GM18951 (cell line): ENCODE measurements around the gene NPM1.

Source experiments
- POLR2A ChIP-seq: IDR thresholded peaks from 4 replicates; pipeline ENCODE4 v1.6.1; 2011; ENCODE audit warnings: mild to moderate bottlenecking; ENCODE audit not compliant: insufficient read length, insufficient read depth; ENCODE audit errors: extremely low read depth
- in situ Hi-C: fragments of 300-500 bp; cut with MboI; formaldehyde crosslinking; loops from one replicate; pipeline ENCODE4 v1.12.0; 2022; ENCODE audit warnings: low sequenced_read_pairs, mixed read lengths, inconsistent platforms; ENCODE audit not compliant: unreplicated experiment

The NPM1 gene

DNA sequence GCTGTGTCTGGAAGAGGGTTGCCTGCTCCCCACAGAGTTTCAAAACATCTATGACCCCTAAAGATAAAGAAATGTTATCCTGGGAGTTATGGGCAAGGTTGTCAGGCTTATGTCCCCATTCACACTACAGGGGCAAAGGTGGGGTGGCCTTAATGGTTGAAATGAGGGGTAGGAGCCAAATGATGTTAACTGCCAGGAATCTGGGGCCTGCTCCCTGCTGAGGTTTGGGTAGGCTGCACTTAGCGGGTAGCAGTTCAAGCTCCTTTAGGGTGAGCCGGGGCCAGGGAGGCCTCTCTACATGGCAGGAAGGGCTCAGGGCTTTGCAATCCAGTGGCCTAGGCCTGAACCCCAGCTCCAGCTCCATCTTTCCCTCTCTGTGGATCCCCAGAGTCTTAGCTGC, 34.8 kb downstream of the NPM1 start:
- in situ Hi-C loops, result loop anchor here (10.0 to 25.0 kb wide), 2 partner anchors 482 to 615 kb away; no protein-coding TSS in a partner anchor
- TF ChIP-seq POLR2A, result no peak

DNA sequence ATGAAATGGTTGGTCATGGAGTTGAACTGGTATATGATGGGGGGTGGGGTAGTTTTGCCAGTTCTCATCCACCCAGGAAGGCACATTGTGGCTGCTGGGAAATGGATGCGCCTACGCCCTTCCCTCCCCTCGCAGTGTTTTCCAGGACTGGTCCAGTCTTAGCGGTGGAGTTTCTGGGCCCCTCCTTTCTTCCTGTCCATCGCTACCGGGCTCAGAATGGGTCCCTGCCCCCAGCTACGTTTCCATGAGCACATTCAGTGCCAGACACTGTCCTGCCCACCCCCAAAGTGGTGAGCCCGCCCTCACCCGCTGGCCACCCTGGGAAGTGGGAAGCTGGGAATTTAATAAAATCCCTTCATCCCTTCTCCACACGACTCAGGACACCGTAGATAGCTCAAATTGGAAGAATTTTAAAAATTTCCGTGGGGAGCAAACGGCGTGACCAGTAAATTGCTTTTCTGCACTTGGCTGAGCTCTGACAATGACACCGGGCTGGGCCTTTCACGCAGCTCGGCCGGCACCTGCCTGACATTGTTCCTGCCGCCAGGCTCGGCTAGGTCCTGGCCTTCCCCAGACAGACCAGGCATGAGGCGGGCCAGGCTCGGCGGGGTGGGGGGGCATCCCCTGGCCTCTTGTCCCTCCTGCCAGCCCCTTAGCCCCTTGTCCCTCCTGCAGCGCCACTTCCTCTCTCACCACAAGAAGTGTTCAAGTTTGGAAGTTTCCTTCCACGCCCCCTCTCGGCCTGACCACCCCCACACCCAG, 35.4 kb downstream of the NPM1 start:
- in situ Hi-C loops, result loop anchor here (10.0 to 25.0 kb wide), 2 partner anchors 482 to 614 kb away; no protein-coding TSS in a partner anchor
- no peak for TF ChIP-seq POLR2A

DNA sequence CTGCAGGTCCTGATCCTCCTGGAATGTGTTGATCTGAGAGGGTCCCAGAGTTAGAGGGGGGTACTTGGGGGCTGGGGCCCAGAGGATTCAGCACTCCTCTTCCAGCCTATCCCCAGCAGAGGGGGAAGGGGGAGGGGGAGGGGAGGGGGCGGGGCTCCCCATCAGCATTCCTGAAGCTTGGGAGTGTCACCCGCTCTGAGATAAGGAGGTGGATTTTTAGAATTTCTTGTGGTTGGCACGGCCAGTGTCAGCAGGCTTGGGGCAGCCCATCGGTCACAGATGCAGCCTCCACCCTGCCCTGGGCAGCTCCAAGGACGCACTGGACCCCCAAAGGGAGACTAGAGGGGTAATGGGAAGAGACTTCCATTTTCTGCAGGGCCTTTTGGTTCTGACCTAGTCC, 37.1 kb downstream of the NPM1 start:
- in situ Hi-C loops, result loop anchor here (10.0 to 25.0 kb wide), 2 partner anchors 480 to 613 kb away; no protein-coding TSS in a partner anchor
- no peak for TF ChIP-seq POLR2A

DNA sequence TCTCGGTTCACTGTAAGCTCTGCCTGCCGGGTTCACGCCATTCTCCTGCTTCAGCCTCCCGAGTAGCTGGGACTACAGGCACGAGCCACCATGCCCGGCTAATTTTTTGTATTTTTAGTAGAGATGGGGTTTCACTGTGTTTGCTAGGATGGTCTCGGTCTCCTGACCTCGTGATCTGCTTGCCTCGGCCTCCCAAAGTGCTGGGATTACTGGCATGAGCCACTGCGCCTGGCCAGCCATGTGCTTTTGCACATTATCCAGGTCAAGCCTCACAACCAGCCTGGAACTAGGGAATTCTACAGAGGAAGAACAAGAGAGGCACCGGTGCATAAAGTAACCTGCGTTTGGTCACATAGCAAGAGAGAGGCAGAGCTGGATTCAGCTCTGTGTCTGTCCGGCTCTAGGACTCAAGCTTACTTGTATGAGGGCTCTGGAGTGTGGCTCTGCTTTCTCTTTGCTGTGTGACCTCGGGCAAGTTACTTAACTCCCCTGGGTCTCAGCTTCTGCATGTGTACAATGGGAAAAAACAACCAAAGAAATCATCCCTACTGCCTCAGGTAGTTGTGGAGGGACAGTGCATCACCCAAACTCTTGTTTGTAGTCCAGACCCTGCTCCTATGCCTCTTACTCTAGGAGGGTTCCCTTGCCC, 38.1 kb downstream of the NPM1 start:
- TF ChIP-seq POLR2A, result no peak

DNA sequence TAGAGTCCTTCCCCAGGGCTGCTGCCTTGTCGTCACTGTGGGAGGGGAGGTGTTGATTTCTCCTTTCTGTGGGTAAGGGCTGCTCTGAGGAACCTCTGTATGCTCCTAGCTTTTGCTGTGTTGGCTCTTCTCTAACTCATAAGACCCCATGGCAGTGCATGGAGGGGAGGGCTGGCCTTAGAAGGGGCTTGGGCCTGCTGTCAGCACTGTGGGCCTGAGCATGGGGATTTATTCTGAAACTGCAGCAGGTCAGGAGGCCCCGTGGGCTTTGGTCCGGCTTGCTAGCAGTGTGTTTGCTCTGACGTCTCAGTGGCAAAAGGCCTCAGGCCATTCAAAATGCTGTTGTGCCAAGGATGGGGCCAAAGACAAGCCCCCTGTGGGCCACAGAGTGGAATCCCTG, 38.6 kb downstream of the NPM1 start:
- in situ Hi-C loops, result loop anchor here (10.0 kb wide), 1 partner anchor 479 kb away; no protein-coding TSS in a partner anchor
- TF ChIP-seq POLR2A, result no peak

More for the DNA sequence above, 38.1 kb downstream of the NPM1 start:
- in situ Hi-C loops, result loop anchor here (10.0 kb wide), 1 partner anchor 479 kb away; no protein-coding TSS in a partner anchor

DNA sequence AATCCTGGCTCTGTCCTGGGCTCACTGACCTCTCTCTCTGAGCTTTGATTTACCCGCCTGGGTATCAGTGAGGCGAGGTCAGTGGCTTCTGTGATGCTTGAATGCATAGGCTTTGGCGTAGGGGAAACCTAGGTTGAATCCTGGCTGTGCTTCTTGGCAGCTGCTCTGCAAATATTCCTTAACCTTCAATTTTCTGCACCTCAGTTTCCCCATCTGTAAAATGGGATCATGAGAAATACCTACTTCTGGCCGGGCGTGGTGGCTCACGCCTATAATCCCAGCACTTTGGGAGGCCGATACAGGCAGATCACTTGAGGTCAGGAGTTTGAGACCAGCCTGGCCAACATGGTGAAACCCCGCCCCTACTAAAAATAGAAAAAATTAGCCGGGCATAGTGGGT, 39.0 kb downstream of the NPM1 start:
- in situ Hi-C loops, result loop anchor here (10.0 kb wide), 1 partner anchor 478 kb away; no protein-coding TSS in a partner anchor
- no peak for TF ChIP-seq POLR2A

DNA sequence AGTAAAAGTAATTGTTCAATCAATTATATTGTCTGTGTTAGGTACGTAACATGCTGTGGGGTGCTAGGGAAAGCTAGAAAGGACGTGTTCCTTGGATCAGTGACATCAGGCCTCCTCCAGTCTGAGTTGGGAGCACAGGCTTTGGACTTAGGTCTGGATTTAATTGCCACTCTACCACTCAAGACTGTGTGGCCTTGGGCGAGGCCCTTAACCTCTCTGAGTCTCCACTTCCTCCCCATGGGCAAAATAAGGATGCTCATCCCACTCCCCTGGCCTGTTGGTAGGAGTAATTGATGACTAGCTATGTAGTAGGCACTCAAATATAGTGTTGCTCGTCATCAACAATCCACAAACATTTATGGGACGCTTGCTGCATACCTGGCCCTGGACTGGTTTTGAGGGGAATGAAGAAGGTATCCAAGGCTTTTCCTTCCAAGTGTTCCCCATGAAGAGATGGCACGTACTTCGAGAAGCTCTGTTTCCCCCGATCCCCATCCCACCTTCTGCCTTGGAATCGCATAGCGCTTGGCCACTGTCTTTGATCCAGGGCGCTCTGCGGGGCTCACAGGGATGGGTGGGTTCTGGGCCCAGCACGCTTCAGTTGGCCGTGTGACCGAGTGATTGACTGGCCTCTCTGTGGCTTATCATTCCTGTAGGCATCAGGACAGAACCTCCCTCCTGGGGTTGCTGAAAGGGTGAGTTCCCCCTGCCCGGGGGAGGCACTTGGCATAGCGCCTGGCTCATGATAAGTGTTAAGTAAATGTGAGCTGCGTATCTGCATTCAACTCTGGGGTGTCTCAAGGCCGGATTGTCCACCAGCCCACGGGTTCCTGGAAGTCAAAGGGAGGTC, 39.9 kb downstream of the NPM1 start:
- in situ Hi-C loops, result loop anchor here (10.0 kb wide), 1 partner anchor 477 kb away; no protein-coding TSS in a partner anchor
- TF ChIP-seq POLR2A, result no peak

DNA sequence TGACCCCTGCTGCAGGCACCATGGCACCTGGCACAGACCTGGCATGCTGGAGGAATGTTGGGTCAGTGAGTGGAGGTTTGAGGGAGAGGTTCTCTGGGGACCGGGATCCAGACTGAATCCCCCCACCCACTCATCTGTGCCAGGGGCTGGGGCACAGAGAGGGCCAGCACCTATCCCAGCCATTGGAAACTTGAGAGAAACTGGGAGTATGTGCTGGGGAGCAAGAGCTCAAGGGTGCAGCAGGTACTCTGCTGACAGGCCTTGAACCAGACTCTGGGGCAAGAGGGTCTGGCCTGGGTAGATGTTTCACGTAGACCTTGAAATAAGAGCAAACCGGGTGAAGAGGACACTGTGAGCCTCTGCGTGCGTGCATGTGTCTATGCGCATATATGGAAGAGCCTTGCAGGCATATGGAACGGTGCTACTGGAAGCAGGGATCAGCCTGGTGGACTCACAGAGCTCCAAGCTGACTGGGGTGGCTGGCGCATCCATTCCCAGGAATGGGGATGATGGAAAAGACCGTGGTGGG, 40.6 kb downstream of the NPM1 start:
- in situ Hi-C loops, result loop anchor here (10.0 kb wide), 1 partner anchor 477 kb away; no protein-coding TSS in a partner anchor
- TF ChIP-seq POLR2A, result no peak

DNA sequence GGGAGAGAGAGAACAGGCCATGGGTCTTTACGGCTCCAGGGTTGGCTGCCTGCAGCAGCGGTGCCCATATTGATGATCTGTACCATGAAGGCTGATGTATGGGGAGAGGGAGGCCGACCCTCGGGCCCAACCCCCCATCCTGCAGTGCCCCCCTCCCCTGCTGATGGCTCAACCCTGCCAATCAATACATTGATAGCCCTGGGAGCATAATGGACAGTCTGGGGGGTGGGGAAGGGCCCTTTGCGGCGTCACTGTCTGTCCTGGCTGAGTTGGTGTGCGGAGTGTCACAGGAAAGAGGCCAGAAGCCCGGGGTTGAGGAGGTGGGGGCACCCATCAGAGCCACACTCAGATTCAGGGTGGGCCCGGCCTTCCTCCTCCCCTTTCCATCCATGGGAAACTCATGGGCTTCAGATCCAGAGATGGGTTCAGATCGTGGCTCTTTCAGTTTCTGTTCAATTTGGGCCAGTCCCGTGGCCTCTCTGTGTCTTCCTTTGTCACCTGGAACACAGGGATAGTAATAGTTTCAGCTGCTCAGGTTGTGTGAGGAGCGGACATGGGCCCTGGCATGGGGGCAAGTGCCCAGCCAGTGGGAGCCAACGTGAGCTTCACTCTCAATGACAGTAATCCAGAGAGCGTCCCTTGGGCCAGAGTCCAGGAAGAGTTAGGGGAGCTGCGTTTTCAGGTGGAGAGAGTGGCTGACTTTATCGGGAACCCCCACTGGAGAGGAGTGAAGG, 41.3 kb downstream of the NPM1 start:
- in situ Hi-C loops, result loop anchor here (10.0 kb wide), 1 partner anchor 476 kb away; no protein-coding TSS in a partner anchor
- no peak for TF ChIP-seq POLR2A

DNA sequence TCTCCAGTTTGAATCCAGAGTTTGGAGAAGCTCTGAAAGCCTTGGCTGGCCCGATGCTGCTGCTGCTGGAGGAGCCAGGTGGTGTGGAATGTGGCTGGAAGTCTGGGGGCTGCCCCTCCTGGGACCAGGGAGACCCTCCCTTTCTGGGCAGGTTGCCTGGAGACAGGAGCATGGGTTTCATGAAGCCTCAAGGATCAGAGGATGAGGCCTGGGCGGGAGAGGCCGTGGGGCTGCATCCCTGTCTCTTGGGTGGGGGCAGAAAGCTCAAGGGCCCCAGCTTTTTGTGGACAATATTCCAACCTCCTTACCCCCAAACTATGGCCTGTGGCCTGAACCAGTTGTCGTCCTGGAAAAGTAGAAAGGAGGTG, 41.9 kb downstream of the NPM1 start:
- no peak for TF ChIP-seq POLR2A
- in situ Hi-C loops, result loop anchor here (10.0 kb wide), 1 partner anchor 475 kb away; no protein-coding TSS in a partner anchor

DNA sequence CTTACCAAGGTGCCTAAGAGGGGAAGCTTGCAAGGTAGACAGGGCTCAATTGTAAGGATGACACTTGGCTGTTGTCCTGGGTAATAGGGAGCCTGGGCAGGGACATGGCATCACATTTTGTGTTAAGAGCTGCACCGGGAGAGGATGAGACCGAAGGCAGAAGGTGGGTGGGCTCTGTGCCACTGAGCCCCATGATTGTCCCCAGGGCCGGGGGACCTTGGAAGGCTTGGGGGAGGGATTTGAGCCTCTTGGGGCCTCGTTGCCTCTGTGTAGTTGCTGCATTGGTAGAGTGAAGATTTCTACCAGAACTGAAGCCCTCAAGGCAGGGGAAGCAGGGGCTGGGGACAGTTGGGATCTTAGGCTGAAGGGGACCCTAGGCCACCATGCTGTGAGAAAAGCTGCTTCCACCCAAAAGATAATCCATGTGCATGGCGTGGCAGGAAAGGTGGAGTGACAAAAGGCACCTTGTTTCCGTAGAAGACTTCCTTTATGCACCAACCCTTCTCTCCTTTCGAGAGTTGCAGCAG, 43.7 kb downstream of the NPM1 start:
- in situ Hi-C loops, result no loop called here
- no peak for TF ChIP-seq POLR2A

DNA sequence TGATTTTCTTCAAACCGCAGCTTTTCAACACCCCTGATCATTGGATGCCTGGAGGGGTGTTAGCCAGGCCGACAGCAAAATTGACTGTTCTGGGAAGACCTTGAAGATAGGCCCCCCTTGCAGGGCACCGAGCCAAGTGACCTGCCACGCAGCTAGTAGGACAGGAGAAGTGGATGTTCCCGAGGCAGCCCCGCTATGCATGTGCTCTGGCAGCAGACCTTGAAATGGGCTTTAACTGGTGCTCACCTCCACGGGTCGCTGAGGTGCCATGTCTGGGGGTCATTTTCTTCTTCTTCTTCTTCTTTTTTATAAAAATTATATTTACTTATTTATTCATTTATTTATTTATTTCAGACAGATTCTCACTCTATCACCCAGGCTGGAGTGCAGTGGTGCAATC, 44.4 kb downstream of the NPM1 start:
- in situ Hi-C loops, result no loop called here
- TF ChIP-seq POLR2A, result no peak
